Calu3 (cell line): Measurements from ENCODE around the gene ZBTB25. TPM values are rescaled to one million over a fixed set of nuclear protein-coding genes. Genes with fewer than 3 reads are reported as not detected.
A peak's percentile ranks its signal among the peaks of the same experiment; 100 is the strongest.

Experiments used
- BruUV-seq: library from RNA; stranded (reverse); fragments of 400-500 nt; replicated peaks from 2 replicates; lab custom pipeline; 2021; lab: Mats Ljungman, UMichigan
- CTCF ChIA-PET: fragments of 300-600 bp; sonication (Branson Sonifier 250); formaldehyde crosslinking; loops from one replicate; lab custom pipeline; 2022; ENCODE audit warnings: antibody characterized with exemption; lab: Charles Lee
- DNase-seq: peaks from one replicate; pipeline ENCODE4 v3.0.0; 2022
- H3K27ac Mint-ChIP-seq: one replicate; pipeline ENCODE4 v1.8.0; 2022; ENCODE audit warnings: mixed read lengths; ENCODE audit not compliant: unreplicated experiment
- H3K27me3 Mint-ChIP-seq: one replicate; pipeline ENCODE4 v1.8.0; 2022; ENCODE audit warnings: mixed read lengths; ENCODE audit not compliant: unreplicated experiment
- H3K36me3 Mint-ChIP-seq: one replicate; pipeline ENCODE4 v1.8.0; 2022; ENCODE audit warnings: mild to moderate bottlenecking, moderate library complexity, mixed read lengths; ENCODE audit not compliant: insufficient read depth, unreplicated experiment
- H3K4me1 Mint-ChIP-seq: one replicate; pipeline ENCODE4 v1.8.0; 2022; ENCODE audit warnings: mild to moderate bottlenecking, low read depth, mixed read lengths; ENCODE audit not compliant: unreplicated experiment
- H3K4me3 Mint-ChIP-seq: one replicate; pipeline ENCODE4 v1.8.0; 2022; ENCODE audit warnings: mild to moderate bottlenecking, low read depth, moderate library complexity, mixed read lengths; ENCODE audit not compliant: unreplicated experiment
- H3K9me3 Mint-ChIP-seq: one replicate; pipeline ENCODE4 v1.8.0; 2022; ENCODE audit warnings: low read depth, mixed read lengths; ENCODE audit not compliant: unreplicated experiment
- CTCF ChIP-seq: fragments of 200-600 bp; IDR thresholded peaks from one replicate; pipeline ENCODE4 v1.8.0; 2022; ENCODE audit warnings: antibody characterized with exemption; ENCODE audit not compliant: unreplicated experiment
- intact Hi-C: fragments of 100-400 bp; cut with micrococcal nuclease; formaldehyde crosslinking; loops from one replicate; pipeline ENCODE4 v1.10.0; 2022; ENCODE audit not compliant: unreplicated experiment
- total RNA-seq: library from RNA; stranded (reverse); gene quantifications from 2 replicates; pipeline ENCODE4 v1.2.3, GENCODE V29; 2022

The ZBTB25 gene
- total RNA-seq, 1 experiment from 2014 or later = 11.3 TPM

GRCh38 chr14:64447876-64448670, 55.6 kb downstream of the ZBTB25 start:
- TF ChIP-seq CTCF = no peak
- Mint-ChIP-seq H3K27me3 (no peaks in the 10 kb centered on the region), H3K36me3 (peaks cover 51% of the 10 kb centered on the region), H3K9me3 (no peaks in the 10 kb centered on the region), H3K4me1 (peaks cover 18% of the 10 kb centered on the region), H3K27ac (no peak overlapping the region), H3K4me3 (no peak overlapping the region)
- no peak for DNase-seq
- intact Hi-C loops = no loop called here
- no TSS peak for BruUV-seq
- CTCF ChIA-PET = no interaction called here

GRCh38 chr14:64444984-64445845, 58.4 kb downstream of the ZBTB25 start:
- TF ChIP-seq CTCF = no peak
- no TSS peak for BruUV-seq
- DNase-seq = no peak
- Mint-ChIP-seq H3K9me3 (no peaks in the 10 kb centered on the region), H3K36me3 (peaks cover 56% of the 10 kb centered on the region), H3K27ac (peak overlapping the region; percentile 53), H3K27me3 (no peaks in the 10 kb centered on the region), H3K4me1 (peaks cover 18% of the 10 kb centered on the region), H3K4me3 (no peak overlapping the region)
- CTCF ChIA-PET = no interaction called here
- intact Hi-C loops = no loop called here

- Mint-ChIP-seq H3K27ac (peak overlapping the region; percentile 53), H3K36me3 (peaks cover 54% of the 10 kb centered on the region), H3K4me1 (peaks cover 22% of the 10 kb centered on the region), H3K27me3 (no peaks in the 10 kb centered on the region), H3K4me3 (no peak overlapping the region), H3K9me3 (no peaks in the 10 kb centered on the region)
- intact Hi-C loops = no loop called here
- no TSS peak for BruUV-seq
- no peak for DNase-seq
- no peak for TF ChIP-seq CTCF
- CTCF ChIA-PET = no interaction called here
Observed at GRCh38 chr14:64444140-64444539, 59.5 kb downstream of the ZBTB25 start.

- DNase-seq = no peak
- no peaks in the 10 kb centered on the region for H3K27me3 Mint-ChIP-seq
- H3K9me3 Mint-ChIP-seq = no peaks in the 10 kb centered on the region
- intact Hi-C loops = no loop called here
- no peak for TF ChIP-seq CTCF
- no peak overlapping the region for H3K27ac Mint-ChIP-seq
- no TSS peak for BruUV-seq
- H3K4me3 Mint-ChIP-seq = no peak overlapping the region
- peaks cover 38% of the 10 kb centered on the region for H3K4me1 Mint-ChIP-seq
- CTCF ChIA-PET = no interaction called here
- H3K36me3 Mint-ChIP-seq = peaks cover 58% of the 10 kb centered on the region
Observed at GRCh38 chr14:64442300-64442988, 61.2 kb downstream of the ZBTB25 start.
